Esophagus muscularis mucosa (tissue), 4 donors: Measurements from ENCODE around the gene PDIA5. TPM values are rescaled to one million over a fixed set of nuclear protein-coding genes. Genes with fewer than 3 reads are reported as not detected.

Experiments
- DNase-seq: peaks from one replicate; pipeline ENCODE4 v3.0.0-alpha.2; 2017; ENCODE audit errors: extremely low spot score
- H3K27ac ChIP-seq, 4 donors: fragments of 200-600 bp; sonication (generic); replicated peaks in 1 of 4; 1 replicate in 3 of 4; 2 replicates in 1 of 4; pipeline ENCODE4 v1.5.1; 2016 to 2019; ENCODE audit warnings: mild to moderate bottlenecking in 1 of 4
- H3K27me3 ChIP-seq, 4 donors: fragments of 200-600 bp; sonication (generic); one replicate each; pipeline versions ENCODE4 v1.5.1 to v1.6.0; 2016 to 2019
- H3K36me3 ChIP-seq, 4 donors: fragments of 200-600 bp; sonication (generic); one replicate each; pipeline ENCODE4 v1.5.1; 2016 to 2019
- H3K4me1 ChIP-seq, 4 donors: fragments of 200-600 bp; sonication (generic); one replicate each; pipeline ENCODE4 v1.5.1; 2016 to 2019
- H3K4me3 ChIP-seq, 4 donors: fragments of 200-600 bp; sonication (generic); 1 replicate in 2 of 4; 2 replicates in 2 of 4; pipeline ENCODE4 v1.5.1; 2016 to 2019; ENCODE audit warnings: mild to moderate bottlenecking in 4 of 4, moderate library complexity in 1 of 4
- H3K9me3 ChIP-seq, 4 donors: fragments of 200-600 bp; sonication (generic); 1 replicate in 3 of 4; 2 replicates in 1 of 4; pipeline ENCODE4 v1.5.1; 2016 to 2019
- EP300 ChIP-seq: sonication (generic); formaldehyde crosslinking; IDR thresholded peaks from one replicate; pipeline ENCODE4 v1.6.1; 2017; ENCODE audit warnings: antibody characterized with exemption
- POLR2A ChIP-seq: fragments of 450-650 bp; IDR thresholded peaks from one replicate; pipeline ENCODE4 v1.6.1; 2017; ENCODE audit warnings: antibody characterized with exemption, moderate library complexity, mild to moderate bottlenecking, low read depth
- POLR2AphosphoS5 ChIP-seq, 2 donors: sonication (generic); formaldehyde crosslinking; IDR thresholded peaks; one replicate each; pipeline ENCODE4 v1.6.1; 2017; ENCODE audit warnings: antibody characterized with exemption in 2 of 2
- WGBS: methylation state at CpG from one replicate; pipeline ENCODE4 v1.1.5; 2018; 5-methylcytosine and 5-hydroxymethylcytosine counted together
- intact Hi-C: fragments of 100-400 bp; cut with DNase I; formaldehyde crosslinking; loops from one replicate; pipeline ENCODE4 v1.15.1; 2023
- total RNA-seq, 4 donors: library from RNA; depleted of rRNA; stranded (reverse); fragments of >200 nt; gene quantifications; one replicate each; pipeline versions ENCODE4 v1.1.0 to v1.2.1, GENCODE V29; 2016
- TF ChIP-seq, protein P1 (sequence below), 3 experiments: fragments of 200-600 bp in 2 of 3; fragments of 450-650 bp in 1 of 3; sonication (generic) in 2 of 3; IDR thresholded peaks; one replicate each; pipeline ENCODE4 v1.5.1; 2017 to 2019; ENCODE audit warnings: antibody characterized with exemption in 3 of 3, mild to moderate bottlenecking in 2 of 3, moderate library complexity in 1 of 3

The PDIA5 gene
- total RNA-seq, 4 donors from 2014 or later: 12.5 to 16.4 (median 15.1) TPM

DNA sequence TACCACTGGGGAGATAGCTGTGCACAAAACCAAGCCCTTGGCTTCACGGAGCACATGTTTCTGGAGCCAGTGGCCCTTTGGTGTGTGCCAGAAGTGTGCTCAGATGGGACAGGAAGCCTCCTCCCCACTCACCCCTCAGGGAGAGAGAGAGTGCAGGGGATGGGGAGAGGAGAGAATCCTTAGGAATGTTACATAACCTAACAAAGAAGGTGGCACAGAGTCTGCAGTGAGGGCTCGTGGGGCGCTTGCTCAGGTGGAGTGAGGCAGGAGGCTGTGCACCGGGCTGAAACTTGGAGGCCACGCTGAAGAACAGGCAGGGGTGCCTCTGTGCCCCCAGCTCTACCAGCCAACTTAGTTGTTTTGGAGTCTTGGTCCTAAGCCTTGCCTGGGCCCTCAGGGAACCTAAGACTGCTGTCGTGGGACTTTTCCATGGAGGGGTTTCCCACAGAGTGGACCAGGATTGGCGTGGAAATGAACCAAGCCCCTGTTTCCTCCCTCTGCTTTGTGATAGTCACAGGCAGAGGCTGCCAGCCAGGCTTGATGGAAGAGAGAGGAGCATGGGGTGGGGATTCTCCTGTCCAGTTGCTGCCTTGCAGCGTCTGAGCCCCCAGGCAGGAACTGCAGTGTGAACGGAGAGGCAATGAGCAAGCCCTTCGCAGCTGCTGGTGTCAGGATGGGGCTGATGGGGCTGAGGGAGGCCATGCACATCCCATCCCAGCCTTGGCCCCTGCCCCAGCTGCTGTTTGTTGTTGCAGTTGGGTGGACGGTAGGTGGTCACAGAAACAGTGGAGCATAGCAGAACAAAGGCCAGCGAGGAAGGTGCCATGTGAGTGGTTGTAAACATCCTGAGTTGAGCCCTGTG, 32.7 kb downstream of the PDIA5 start:
- intact Hi-C loops: no loop called here
- no peak overlapping the region for H3K27ac ChIP-seq
- no peak for TF ChIP-seq EP300
- no peak overlapping the region for H3K4me3 ChIP-seq
- H3K27me3 ChIP-seq: no peaks in the 10 kb centered on the region
- H3K4me1 ChIP-seq: peaks cover 40 to 62% (median 55%) of the 10 kb centered on the region in 4 donors
- no peak for DNase-seq
- no peaks in the 10 kb centered on the region for H3K9me3 ChIP-seq
- peaks cover 0 to 31% (median 19%) of the 10 kb centered on the region in 4 donors for H3K36me3 ChIP-seq
- 76% methylated on average over 8 of the region's 12 CpGs for WGBS

DNA sequence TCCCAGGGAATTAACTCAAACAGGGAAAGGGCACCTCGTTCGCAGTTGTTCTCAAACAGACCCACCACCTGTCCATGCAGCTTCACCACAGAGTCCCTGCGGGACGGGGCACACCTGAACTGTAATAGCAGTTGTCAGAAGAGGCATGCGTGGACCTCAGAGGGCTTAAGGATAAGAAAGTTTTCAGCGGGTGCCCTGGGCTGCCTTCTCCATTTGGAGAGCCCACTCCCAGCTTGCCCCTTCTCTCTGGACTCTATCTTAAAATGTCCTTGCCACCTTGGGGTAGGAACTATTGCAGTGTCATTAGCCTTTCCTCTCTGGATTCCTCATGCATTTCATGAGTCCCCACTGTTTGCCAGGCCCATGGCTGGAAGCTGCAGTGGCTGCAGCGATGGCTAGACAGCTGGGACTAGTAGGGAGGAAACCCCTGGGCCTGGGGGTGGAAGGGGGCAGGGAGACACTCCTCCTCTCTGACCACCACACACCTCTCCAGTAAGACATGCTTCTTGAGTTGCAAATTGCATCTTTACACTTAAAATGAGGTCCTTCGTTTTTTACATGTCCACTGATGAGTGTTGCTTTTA, 33.5 kb downstream of the PDIA5 start:
- Histone ChIP-seq H3K9me3 (no peaks in the 10 kb centered on the region), H3K27me3 (no peaks in the 10 kb centered on the region), H3K27ac (no peak overlapping the region), H3K4me3 (no peak overlapping the region), H3K36me3 (peaks cover 0 to 37% (median 22%) of the 10 kb centered on the region in 4 donors), H3K4me1 (peaks cover 40 to 63% (median 52%) of the 10 kb centered on the region in 4 donors)
- TF ChIP-seq POLR2AphosphoS5 (IDR thresholded peaks at IDR 0.05): no peak
- DNase-seq: no peak
- intact Hi-C loops: no loop called here
- 88% methylated on average over 7 of the region's 8 CpGs for WGBS

DNA sequence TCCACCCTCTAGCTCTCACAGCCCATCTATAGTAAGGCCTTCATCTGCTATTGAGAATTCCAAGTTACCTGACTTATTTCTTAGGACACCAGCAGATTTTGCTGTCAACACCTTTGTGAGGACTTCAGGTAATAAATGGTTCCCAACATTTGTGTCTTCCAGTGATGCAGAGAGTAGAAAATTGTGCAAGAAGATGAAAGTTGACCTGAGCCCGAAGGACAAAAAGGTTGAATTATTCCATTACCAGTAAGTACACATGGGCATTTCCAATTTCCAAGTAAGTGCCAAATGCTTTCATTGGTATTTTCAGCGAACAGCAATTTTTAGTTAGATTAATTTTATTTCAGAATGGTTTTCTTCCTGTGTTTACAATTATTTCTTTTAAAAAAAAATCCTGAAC, 35.4 kb downstream of the PDIA5 start:
- H3K36me3 ChIP-seq: peaks cover 15 to 57% (median 36%) of the 10 kb centered on the region in 4 donors
- no peaks in the 10 kb centered on the region for H3K9me3 ChIP-seq
- no peak for DNase-seq
- peaks cover 25 to 46% (median 37%) of the 10 kb centered on the region in 4 donors for H3K4me1 ChIP-seq
- no peak overlapping the region for H3K4me3 ChIP-seq
- H3K27me3 ChIP-seq: no peaks in the 10 kb centered on the region
- 96% methylated on average over 2 of the region's 2 CpGs for WGBS
- intact Hi-C loops: no loop called here
- TF ChIP-seq, protein P1, sequence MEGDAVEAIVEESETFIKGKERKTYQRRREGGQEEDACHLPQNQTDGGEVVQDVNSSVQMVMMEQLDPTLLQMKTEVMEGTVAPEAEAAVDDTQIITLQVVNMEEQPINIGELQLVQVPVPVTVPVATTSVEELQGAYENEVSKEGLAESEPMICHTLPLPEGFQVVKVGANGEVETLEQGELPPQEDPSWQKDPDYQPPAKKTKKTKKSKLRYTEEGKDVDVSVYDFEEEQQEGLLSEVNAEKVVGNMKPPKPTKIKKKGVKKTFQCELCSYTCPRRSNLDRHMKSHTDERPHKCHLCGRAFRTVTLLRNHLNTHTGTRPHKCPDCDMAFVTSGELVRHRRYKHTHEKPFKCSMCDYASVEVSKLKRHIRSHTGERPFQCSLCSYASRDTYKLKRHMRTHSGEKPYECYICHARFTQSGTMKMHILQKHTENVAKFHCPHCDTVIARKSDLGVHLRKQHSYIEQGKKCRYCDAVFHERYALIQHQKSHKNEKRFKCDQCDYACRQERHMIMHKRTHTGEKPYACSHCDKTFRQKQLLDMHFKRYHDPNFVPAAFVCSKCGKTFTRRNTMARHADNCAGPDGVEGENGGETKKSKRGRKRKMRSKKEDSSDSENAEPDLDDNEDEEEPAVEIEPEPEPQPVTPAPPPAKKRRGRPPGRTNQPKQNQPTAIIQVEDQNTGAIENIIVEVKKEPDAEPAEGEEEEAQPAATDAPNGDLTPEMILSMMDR (IDR thresholded peaks at IDR 0.05): no peak
- TF ChIP-seq POLR2A (no peak), EP300 (no peak), POLR2AphosphoS5 (IDR thresholded peaks at IDR 0.05) (no peak)
- H3K27ac ChIP-seq: no peak overlapping the region

- intact Hi-C loops: no loop called here
- peaks cover 19 to 41% (median 31%) of the 10 kb centered on the region in 4 donors for H3K4me1 ChIP-seq
- no peak for DNase-seq
- TF ChIP-seq EP300: no peak
- TF ChIP-seq, protein P1 (IDR thresholded peaks at IDR 0.05): no peak
- no peaks in the 10 kb centered on the region for H3K27me3 ChIP-seq
- H3K36me3 ChIP-seq: peaks cover 20 to 60% (median 41%) of the 10 kb centered on the region in 4 donors
- 78% methylated on average over 2 of the region's 2 CpGs for WGBS
- no peaks in the 10 kb centered on the region for H3K9me3 ChIP-seq
- H3K27ac ChIP-seq: no peak overlapping the region
- no peak overlapping the region for H3K4me3 ChIP-seq
These were observed 36.0 kb downstream of the PDIA5 start for GRCh38 chr3:123102826-123103225.

GRCh38 chr3:123104550-123104949, 37.7 kb downstream of the PDIA5 start:
- no peaks in the 10 kb centered on the region for H3K9me3 ChIP-seq
- no peaks in the 10 kb centered on the region for H3K27me3 ChIP-seq
- H3K4me3 ChIP-seq: no peak overlapping the region
- intact Hi-C loops: no loop called here
- whole genome bisulfite sequencing: 74% methylated on average over 3 of the region's 3 CpGs
- H3K4me1 ChIP-seq: peaks cover 3 to 23% (median 14%) of the 10 kb centered on the region in 4 donors
- H3K27ac ChIP-seq: no peak overlapping the region
- TF ChIP-seq POLR2A (no peak), EP300 (no peak), POLR2AphosphoS5 (IDR thresholded peaks at IDR 0.05) (no peak)
- TF ChIP-seq, protein P1 (IDR thresholded peaks at IDR 0.05): no peak
- no peak for DNase-seq
- H3K36me3 ChIP-seq: peaks cover 22 to 71% (median 49%) of the 10 kb centered on the region in 4 donors
